ENCODE data around the gene RILPL1.
"Not testable (repeated sequence)": the region's sequence is repeated elsewhere in the genome, so short reads cannot be mapped to it uniquely, and the experiment has no call there.

Gene RILPL1

DNA sequence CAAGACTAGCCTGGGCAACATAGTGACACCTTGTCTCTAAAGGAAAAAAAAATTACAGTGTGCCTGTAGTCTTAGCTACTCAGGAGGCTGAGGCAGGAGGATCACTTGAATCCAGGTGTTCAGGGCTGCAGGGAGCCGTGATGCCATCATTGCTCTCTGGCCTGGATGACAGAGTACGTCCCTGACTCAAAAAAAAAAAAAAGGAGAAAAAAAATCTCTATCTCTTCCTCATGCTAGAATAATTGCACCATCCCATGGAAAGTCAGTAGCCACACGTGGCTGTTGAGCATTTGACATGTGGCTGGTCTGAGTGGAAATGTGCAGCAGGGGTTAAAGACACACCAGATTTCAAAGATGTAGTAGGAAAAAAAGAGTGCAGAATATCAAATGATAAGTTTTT lies 3.8 kb downstream of the RILPL1 start:
- H3K4me3 ChIP-seq (ENCODE audit: low read depth in 1 of 2, low read length in 2 of 2), result no peak overlapping the region
- H3K36me3 ChIP-seq (ENCODE audit: control insufficient read depth in 1 of 2, insufficient read depth in 2 of 2, low read length in 2 of 2), result peaks cover 0 to 5% of the 10 kb centered on the region in 2 donors
- H3K9me3 ChIP-seq (ENCODE audit: control insufficient read depth in 1 of 2, low read length in 2 of 2), result no peaks in the 10 kb centered on the region
- peaks cover 0 to 32% of the 10 kb centered on the region in 2 donors for H3K4me1 ChIP-seq (ENCODE audit: control insufficient read depth in 1 of 2, insufficient read depth in 2 of 2, low read length in 2 of 2)
- H3K27me3 ChIP-seq (ENCODE audit: low read depth, low read length), result no peaks in the 10 kb centered on the region
- no peak overlapping the region for H3K27ac ChIP-seq (ENCODE audit: low read length)

GRCh38 chr12:123528858-123529257 lies 4.7 kb downstream of the RILPL1 start:
- H3K36me3 ChIP-seq (ENCODE audit: control insufficient read depth in 1 of 2, insufficient read depth in 2 of 2, low read length in 2 of 2), result peaks cover 0 to 10% of the 10 kb centered on the region in 2 donors
- H3K9me3 ChIP-seq (ENCODE audit: control insufficient read depth in 1 of 2, low read length in 2 of 2), result no peaks in the 10 kb centered on the region
- peaks cover 0 to 27% of the 10 kb centered on the region in 2 donors for H3K4me1 ChIP-seq (ENCODE audit: control insufficient read depth in 1 of 2, insufficient read depth in 2 of 2, low read length in 2 of 2)
- H3K27ac ChIP-seq (ENCODE audit: low read length), result no peak overlapping the region
- H3K4me3 ChIP-seq (ENCODE audit: low read depth in 1 of 2, low read length in 2 of 2), result no peak overlapping the region
- no peaks in the 10 kb centered on the region for H3K27me3 ChIP-seq (ENCODE audit: low read depth, low read length)

GRCh38 chr12:123526542-123527080 lies 6.9 kb downstream of the RILPL1 start:
- peaks cover 0 to 12% of the 10 kb centered on the region in 2 donors for H3K4me1 ChIP-seq (ENCODE audit: control insufficient read depth in 1 of 2, insufficient read depth in 2 of 2, low read length in 2 of 2)
- H3K27ac ChIP-seq (ENCODE audit: low read length), result no peak overlapping the region
- no peak overlapping the region for H3K4me3 ChIP-seq (ENCODE audit: low read depth in 1 of 2, low read length in 2 of 2)
- peaks cover 12 to 31% of the 10 kb centered on the region in 2 donors for H3K36me3 ChIP-seq (ENCODE audit: control insufficient read depth in 1 of 2, insufficient read depth in 2 of 2, low read length in 2 of 2)
- no peaks in the 10 kb centered on the region for H3K9me3 ChIP-seq (ENCODE audit: control insufficient read depth in 1 of 2, low read length in 2 of 2)
- H3K27me3 ChIP-seq (ENCODE audit: low read depth, low read length), result no peaks in the 10 kb centered on the region

- no peaks in the 10 kb centered on the region for H3K27me3 ChIP-seq (ENCODE audit: low read depth, low read length)
- H3K4me3 ChIP-seq (ENCODE audit: low read depth in 1 of 2, low read length in 2 of 2), result no peak overlapping the region
- H3K4me1 ChIP-seq (ENCODE audit: control insufficient read depth in 1 of 2, insufficient read depth in 2 of 2, low read length in 2 of 2), result peaks cover 0 to 5% of the 10 kb centered on the region in 2 donors
- no peak overlapping the region for H3K27ac ChIP-seq (ENCODE audit: low read length)
- no peaks in the 10 kb centered on the region for H3K9me3 ChIP-seq (ENCODE audit: control insufficient read depth in 1 of 2, low read length in 2 of 2)
- H3K36me3 ChIP-seq (ENCODE audit: control insufficient read depth in 1 of 2, insufficient read depth in 2 of 2, low read length in 2 of 2), result peaks cover 17 to 39% of the 10 kb centered on the region in 2 donors
These were observed 9.1 kb downstream of the RILPL1 start for GRCh38 chr12:123524378-123524777.

DNA sequence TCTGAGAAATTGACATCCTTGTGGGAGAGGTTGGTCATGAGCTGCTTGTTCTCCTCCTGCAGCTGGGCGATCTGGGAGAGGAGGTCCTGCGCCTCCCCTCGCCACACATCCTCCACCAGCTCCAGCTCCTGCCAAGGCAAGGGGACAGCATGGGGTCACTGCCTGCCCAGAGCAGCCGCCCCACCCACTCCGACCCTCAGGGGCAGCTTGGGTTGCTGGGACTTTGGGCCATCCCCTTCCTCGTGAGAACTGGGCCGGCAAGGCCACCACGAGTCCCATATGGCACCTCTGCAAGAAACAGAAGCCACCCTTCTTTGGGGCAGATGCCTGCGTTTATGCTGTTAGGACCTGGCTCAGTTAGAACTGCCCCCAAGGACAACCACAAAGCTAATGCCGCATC lies 10.0 kb downstream of the RILPL1 start:
- peaks cover 17 to 41% of the 10 kb centered on the region in 2 donors for H3K36me3 ChIP-seq (ENCODE audit: control insufficient read depth in 1 of 2, insufficient read depth in 2 of 2, low read length in 2 of 2)
- H3K4me1 ChIP-seq (ENCODE audit: control insufficient read depth in 1 of 2, insufficient read depth in 2 of 2, low read length in 2 of 2), result peaks cover 0 to 6% of the 10 kb centered on the region in 2 donors
- no peaks in the 10 kb centered on the region for H3K9me3 ChIP-seq (ENCODE audit: control insufficient read depth in 1 of 2, low read length in 2 of 2)
- no peaks in the 10 kb centered on the region for H3K27me3 ChIP-seq (ENCODE audit: low read depth, low read length)
- H3K27ac ChIP-seq (ENCODE audit: low read length), result no peak overlapping the region
- no peak overlapping the region for H3K4me3 ChIP-seq (ENCODE audit: low read depth in 1 of 2, low read length in 2 of 2)

GRCh38 chr12:123522164-123522563 lies 11.4 kb downstream of the RILPL1 start:
- Histone ChIP-seq H3K4me3 (ENCODE audit: low read depth in 1 of 2, low read length in 2 of 2) (no peak overlapping the region), H3K9me3 (ENCODE audit: control insufficient read depth in 1 of 2, low read length in 2 of 2) (no peaks in the 10 kb centered on the region), H3K4me1 (ENCODE audit: control insufficient read depth in 1 of 2, insufficient read depth in 2 of 2, low read length in 2 of 2) (peaks cover 0 to 6% of the 10 kb centered on the region in 2 donors), H3K27me3 (ENCODE audit: low read depth, low read length) (no peaks in the 10 kb centered on the region), H3K27ac (ENCODE audit: low read length) (no peak overlapping the region), H3K36me3 (ENCODE audit: control insufficient read depth in 1 of 2, insufficient read depth in 2 of 2, low read length in 2 of 2) (peaks cover 22 to 53% of the 10 kb centered on the region in 2 donors)

DNA sequence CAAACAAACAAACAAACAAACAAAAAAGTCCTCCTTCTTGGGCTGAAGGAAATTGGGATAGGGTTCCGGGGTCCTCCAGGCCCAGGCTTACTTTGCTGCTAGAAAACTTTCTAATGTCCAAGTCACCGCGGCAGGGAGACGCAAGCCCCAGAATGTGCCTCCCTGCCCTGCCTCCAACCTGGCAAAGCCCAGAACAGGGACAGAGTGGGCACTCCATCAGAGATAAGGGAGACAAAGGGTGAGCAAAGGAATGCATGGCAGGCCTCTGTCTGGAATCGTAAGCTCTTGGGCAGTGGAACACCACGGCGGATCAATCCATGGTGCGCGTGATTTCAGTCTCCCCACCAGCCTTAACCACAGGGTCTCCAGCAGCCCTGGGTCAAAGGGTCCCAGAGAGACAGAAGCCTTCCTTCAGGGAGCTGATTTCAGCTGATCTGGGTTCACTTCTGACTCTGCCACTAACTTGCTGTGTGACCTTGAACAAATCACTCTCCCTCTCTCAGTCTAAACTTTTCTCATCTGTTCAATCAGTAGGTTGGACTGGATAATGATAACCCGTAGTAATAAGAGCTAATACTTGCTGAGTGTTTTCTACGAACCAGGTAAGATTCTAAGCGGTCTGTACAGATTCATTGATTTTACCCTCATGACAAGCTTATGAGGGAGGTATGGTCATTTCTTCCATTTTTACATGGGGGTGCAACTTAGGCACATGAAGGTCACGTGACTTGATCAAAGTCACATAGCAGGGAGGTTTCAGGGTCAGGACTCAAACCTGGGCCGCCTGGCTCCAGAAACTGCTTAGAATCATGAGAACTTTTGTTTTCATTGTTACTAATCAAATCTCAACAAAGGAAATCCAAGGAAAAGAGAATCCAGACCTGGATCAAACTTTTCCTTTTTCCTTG lies 12.7 kb downstream of the RILPL1 start:
- H3K27ac ChIP-seq (ENCODE audit: low read length), result no peak overlapping the region
- no peaks in the 10 kb centered on the region for H3K9me3 ChIP-seq (ENCODE audit: control insufficient read depth in 1 of 2, low read length in 2 of 2)
- H3K4me3 ChIP-seq (ENCODE audit: low read depth in 1 of 2, low read length in 2 of 2), result no peak overlapping the region
- peaks cover 0 to 6% of the 10 kb centered on the region in 2 donors for H3K4me1 ChIP-seq (ENCODE audit: control insufficient read depth in 1 of 2, insufficient read depth in 2 of 2, low read length in 2 of 2)
- peaks cover 22 to 65% of the 10 kb centered on the region in 2 donors for H3K36me3 ChIP-seq (ENCODE audit: control insufficient read depth in 1 of 2, insufficient read depth in 2 of 2, low read length in 2 of 2)
- H3K27me3 ChIP-seq (ENCODE audit: low read depth, low read length), result no peaks in the 10 kb centered on the region

DNA sequence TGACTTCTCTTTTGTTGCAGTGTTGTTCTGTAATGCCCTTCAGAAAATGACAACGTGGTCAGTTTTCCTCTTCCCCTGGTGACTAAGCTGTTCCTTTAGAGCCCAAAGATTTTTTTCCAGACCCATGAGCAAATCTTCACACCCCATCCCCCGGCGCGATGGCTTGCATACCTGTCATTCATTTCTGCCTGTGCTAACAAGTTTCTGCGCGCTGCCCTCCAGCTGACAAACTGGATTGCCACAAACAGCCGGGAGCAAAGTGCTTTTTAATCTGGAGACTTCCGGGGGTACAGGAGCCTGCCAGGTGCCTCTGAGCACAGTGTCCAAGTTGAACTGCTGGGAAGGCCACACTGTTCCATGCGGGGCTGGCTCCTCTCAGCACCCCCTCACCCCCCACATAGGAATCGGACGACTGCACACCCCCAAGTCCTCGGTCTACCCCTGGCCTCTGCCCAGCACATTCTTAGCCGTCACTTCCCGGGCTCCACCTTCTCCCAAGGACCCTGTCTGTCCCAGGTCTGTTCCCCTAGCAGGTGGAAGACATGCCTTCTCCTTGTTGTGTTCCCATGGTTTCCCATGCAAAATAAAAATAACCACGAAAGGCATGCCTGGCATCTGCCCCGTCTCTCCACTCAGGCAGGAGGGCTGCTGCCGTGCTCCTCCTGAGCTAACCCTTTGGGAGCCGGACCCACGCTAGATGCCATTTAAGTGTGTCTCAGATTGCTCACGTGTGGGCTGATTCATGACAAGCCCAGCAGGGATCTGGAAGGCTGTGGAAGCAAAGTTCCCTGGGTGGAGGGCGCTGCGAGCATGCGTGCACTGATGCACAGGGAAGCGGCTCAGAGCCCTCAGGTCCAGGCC lies 14.1 kb downstream of the RILPL1 start:
- Histone ChIP-seq H3K4me3 (ENCODE audit: low read depth in 1 of 2, low read length in 2 of 2) (no peak overlapping the region), H3K9me3 (ENCODE audit: control insufficient read depth in 1 of 2, low read length in 2 of 2) (no peaks in the 10 kb centered on the region), H3K27ac (ENCODE audit: low read length) (no peak overlapping the region), H3K27me3 (ENCODE audit: low read depth, low read length) (no peaks in the 10 kb centered on the region), H3K36me3 (ENCODE audit: control insufficient read depth in 1 of 2, insufficient read depth in 2 of 2, low read length in 2 of 2) (peaks cover 22 to 64% of the 10 kb centered on the region in 2 donors), H3K4me1 (ENCODE audit: control insufficient read depth in 1 of 2, insufficient read depth in 2 of 2, low read length in 2 of 2) (peaks cover 0 to 6% of the 10 kb centered on the region in 2 donors)

- H3K27me3 ChIP-seq (ENCODE audit: low read depth, low read length), result no peaks in the 10 kb centered on the region
- no peak overlapping the region for H3K27ac ChIP-seq (ENCODE audit: low read length)
- peaks cover 0 to 6% of the 10 kb centered on the region in 2 donors for H3K4me1 ChIP-seq (ENCODE audit: control insufficient read depth in 1 of 2, insufficient read depth in 2 of 2, low read length in 2 of 2)
- peaks cover 16 to 55% of the 10 kb centered on the region in 2 donors for H3K36me3 ChIP-seq (ENCODE audit: control insufficient read depth in 1 of 2, insufficient read depth in 2 of 2, low read length in 2 of 2)
- no peaks in the 10 kb centered on the region for H3K9me3 ChIP-seq (ENCODE audit: control insufficient read depth in 1 of 2, low read length in 2 of 2)
- no peak overlapping the region for H3K4me3 ChIP-seq (ENCODE audit: low read depth in 1 of 2, low read length in 2 of 2)
These were observed 17.2 kb downstream of the RILPL1 start for GRCh38 chr12:123516216-123516780.

DNA sequence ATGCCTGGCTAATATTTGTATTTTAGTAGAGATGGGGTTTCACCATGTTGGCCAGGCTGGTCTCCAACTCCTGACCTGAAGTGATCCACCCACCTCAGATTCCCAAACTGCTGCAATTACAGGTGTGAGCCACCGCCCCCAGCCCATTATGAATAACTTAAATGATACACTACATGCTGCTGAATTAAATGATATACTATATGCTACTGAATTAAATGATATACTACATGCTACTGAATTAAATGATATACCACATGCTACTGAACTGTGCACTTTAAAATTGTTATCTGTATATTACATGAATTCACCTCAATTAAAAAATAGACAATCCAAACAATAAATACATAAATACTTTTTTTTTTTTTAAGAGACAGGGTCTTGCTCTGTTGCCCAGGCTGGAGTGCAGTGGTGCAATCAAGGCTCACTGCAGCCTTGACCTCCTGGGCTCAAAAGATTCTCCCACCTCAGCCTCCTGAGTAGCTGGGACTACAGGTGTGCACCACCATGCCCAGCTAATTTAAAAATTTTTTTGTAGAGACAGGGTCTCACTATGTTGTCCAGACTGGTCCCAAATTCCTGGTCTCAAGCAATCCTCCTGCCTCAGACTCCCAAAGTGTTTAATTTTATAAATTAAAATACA lies 18.8 kb downstream of the RILPL1 start:
- not testable (repeated sequence) for H3K27me3 ChIP-seq (ENCODE audit: low read depth, low read length); H3K9me3 ChIP-seq (ENCODE audit: control insufficient read depth in 1 of 2, low read length in 2 of 2); H3K4me1 ChIP-seq (ENCODE audit: control insufficient read depth in 1 of 2, insufficient read depth in 2 of 2, low read length in 2 of 2); H3K4me3 ChIP-seq (ENCODE audit: low read depth in 1 of 2, low read length in 2 of 2); H3K27ac ChIP-seq (ENCODE audit: low read length)
- peaks cover 11 to 56% of the 10 kb centered on the region in 2 donors for H3K36me3 ChIP-seq (ENCODE audit: control insufficient read depth in 1 of 2, insufficient read depth in 2 of 2, low read length in 2 of 2)

Measured in muscle layer of duodenum (tissue), 2 donors.